Kidney (tissue), 14 donors: ENCODE measurements around the gene HOPX. TPM values are rescaled to one million over a fixed set of nuclear protein-coding genes. Genes with fewer than 3 reads are reported as not detected.

Source experiments
- DNase-seq, 5 donors: peaks; one replicate each; pipeline ENCODE4 v3.0.0-alpha.2; 2013 to 2020
- FAIRE-seq: peaks from 2 replicates; lab custom pipeline; 2012; peaks lifted over from hg19 to GRCh38; lab: Jason Lieb, UNC
- H3K27ac ChIP-seq, 2 donors: one replicate each; pipeline ENCODE4 v1.7.0; 2013; ENCODE audit warnings: low read depth in 2 of 2, low read length in 2 of 2, inconsistent platforms in 1 of 2
- H3K27me3 ChIP-seq: one replicate; pipeline ENCODE4 v1.7.1; 2013; ENCODE audit warnings: low read length, inconsistent platforms; ENCODE audit not compliant: control insufficient read depth, insufficient read depth
- H3K36me3 ChIP-seq, 3 donors: one replicate each; pipeline versions ENCODE4 v1.7.0 to v1.7.1; 2013; ENCODE audit warnings: low read length in 3 of 3, control low read depth in 1 of 3, inconsistent platforms in 1 of 3; ENCODE audit not compliant: insufficient read depth in 3 of 3, control insufficient read depth in 2 of 3
- H3K4me1 ChIP-seq, 3 donors: one replicate each; pipeline versions ENCODE4 v1.7.0 to v1.7.1; 2013; ENCODE audit warnings: low read length in 3 of 3, inconsistent platforms in 1 of 3, low read depth in 1 of 3; ENCODE audit not compliant: control insufficient read depth in 2 of 3, insufficient read depth in 2 of 3
- H3K4me3 ChIP-seq, 3 donors: one replicate each; pipeline versions ENCODE4 v1.7.0 to v1.8.1; 2013; ENCODE audit warnings: low read length in 3 of 3, control low read depth in 1 of 3, inconsistent platforms in 1 of 3
- H3K9ac ChIP-seq, 3 donors: one replicate each; pipeline versions ENCODE4 v1.7.0 to v1.7.1; 2013; ENCODE audit warnings: low read length in 3 of 3, control low read depth in 1 of 3, inconsistent platforms in 1 of 3
- H3K9me3 ChIP-seq, 3 donors: one replicate each; pipeline versions ENCODE4 v1.7.0 to v1.7.1; 2013; ENCODE audit warnings: low read length in 3 of 3, control low read depth in 1 of 3, inconsistent platforms in 1 of 3; ENCODE audit not compliant: control insufficient read depth in 2 of 3, insufficient read depth in 1 of 3
- intact Hi-C: fragments of 100-400 bp; cut with DNase I; formaldehyde crosslinking; loops from one replicate; pipeline ENCODE4 v1.11.1; 2022
- polyA plus RNA-seq: library from polyadenylated mRNA; stranded (reverse); fragments of 350-450 nt; fragmentation: Illumina TruSeq; extraction: RNeasy Lipid Tissue Mini Kit (QIAGEN cat#74804); gene quantifications from one replicate; pipeline ENCODE4 v1.2.3, GENCODE V29; 2014; ENCODE audit warnings: low read depth, low replicate concordance; ENCODE audit not compliant: insufficient read depth
- total RNA-seq: library from RNA; stranded (reverse); fragmentation: NEBNext Ultra II Directional; extraction: Animal tissue kit (Norgen Biotek cat#: 25700); gene quantifications from one replicate; pipeline ENCODE4 v1.2.1, GENCODE V29; 2021
- TF ChIP-seq, protein P1 (sequence below): IDR thresholded peaks from 3 replicates; pipeline ENCODE4 v1.5.1; 2012; ENCODE audit warnings: mild to moderate bottlenecking, moderate library complexity, borderline replicate concordance; ENCODE audit not compliant: insufficient read depth; ENCODE audit errors: extremely low read depth
- donor health status: control.
- donor health status: control.
- donor health status: control.
- donor health status: control.
- donor health status: control.
- donor health status: DM: yes; HTN: yes; CAD: no.
- donor health status: Normal renal cell carcinoma (clear cell type).

Gene HOPX
- total and polyA plus RNA-seq, 2 donors from 2014 or later, result 8.9 to 17.6 TPM

- intact Hi-C loops, result no loop called here
- no peak overlapping the region for H3K4me3 ChIP-seq
- DNase-seq, result no peak
- no peaks in the 10 kb centered on the region for H3K4me1 ChIP-seq
- H3K27me3 ChIP-seq, result no peaks in the 10 kb centered on the region
- no peak overlapping the region for H3K27ac ChIP-seq
- no peaks in the 10 kb centered on the region for H3K9me3 ChIP-seq
- H3K9ac ChIP-seq, result no peak overlapping the region
- TF ChIP-seq, protein P1, sequence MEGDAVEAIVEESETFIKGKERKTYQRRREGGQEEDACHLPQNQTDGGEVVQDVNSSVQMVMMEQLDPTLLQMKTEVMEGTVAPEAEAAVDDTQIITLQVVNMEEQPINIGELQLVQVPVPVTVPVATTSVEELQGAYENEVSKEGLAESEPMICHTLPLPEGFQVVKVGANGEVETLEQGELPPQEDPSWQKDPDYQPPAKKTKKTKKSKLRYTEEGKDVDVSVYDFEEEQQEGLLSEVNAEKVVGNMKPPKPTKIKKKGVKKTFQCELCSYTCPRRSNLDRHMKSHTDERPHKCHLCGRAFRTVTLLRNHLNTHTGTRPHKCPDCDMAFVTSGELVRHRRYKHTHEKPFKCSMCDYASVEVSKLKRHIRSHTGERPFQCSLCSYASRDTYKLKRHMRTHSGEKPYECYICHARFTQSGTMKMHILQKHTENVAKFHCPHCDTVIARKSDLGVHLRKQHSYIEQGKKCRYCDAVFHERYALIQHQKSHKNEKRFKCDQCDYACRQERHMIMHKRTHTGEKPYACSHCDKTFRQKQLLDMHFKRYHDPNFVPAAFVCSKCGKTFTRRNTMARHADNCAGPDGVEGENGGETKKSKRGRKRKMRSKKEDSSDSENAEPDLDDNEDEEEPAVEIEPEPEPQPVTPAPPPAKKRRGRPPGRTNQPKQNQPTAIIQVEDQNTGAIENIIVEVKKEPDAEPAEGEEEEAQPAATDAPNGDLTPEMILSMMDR, result no peak
- no peak for FAIRE-seq
- H3K36me3 ChIP-seq, result no peaks in the 10 kb centered on the region
Observed at GRCh38 chr4:56689201-56689969, 8.3 kb upstream of the HOPX start.

GRCh38 chr4:56688094-56688647 lies 7.1 kb upstream of the HOPX start:
- H3K4me3 ChIP-seq, result no peak overlapping the region
- FAIRE-seq, result no peak
- H3K9me3 ChIP-seq, result no peaks in the 10 kb centered on the region
- intact Hi-C loops, result no loop called here
- no peak overlapping the region for H3K27ac ChIP-seq
- no peaks in the 10 kb centered on the region for H3K4me1 ChIP-seq
- no peak overlapping the region for H3K9ac ChIP-seq
- no peaks in the 10 kb centered on the region for H3K36me3 ChIP-seq
- H3K27me3 ChIP-seq, result no peaks in the 10 kb centered on the region
- DNase-seq, result no peak
- TF ChIP-seq, protein P1, result no peak

DNA sequence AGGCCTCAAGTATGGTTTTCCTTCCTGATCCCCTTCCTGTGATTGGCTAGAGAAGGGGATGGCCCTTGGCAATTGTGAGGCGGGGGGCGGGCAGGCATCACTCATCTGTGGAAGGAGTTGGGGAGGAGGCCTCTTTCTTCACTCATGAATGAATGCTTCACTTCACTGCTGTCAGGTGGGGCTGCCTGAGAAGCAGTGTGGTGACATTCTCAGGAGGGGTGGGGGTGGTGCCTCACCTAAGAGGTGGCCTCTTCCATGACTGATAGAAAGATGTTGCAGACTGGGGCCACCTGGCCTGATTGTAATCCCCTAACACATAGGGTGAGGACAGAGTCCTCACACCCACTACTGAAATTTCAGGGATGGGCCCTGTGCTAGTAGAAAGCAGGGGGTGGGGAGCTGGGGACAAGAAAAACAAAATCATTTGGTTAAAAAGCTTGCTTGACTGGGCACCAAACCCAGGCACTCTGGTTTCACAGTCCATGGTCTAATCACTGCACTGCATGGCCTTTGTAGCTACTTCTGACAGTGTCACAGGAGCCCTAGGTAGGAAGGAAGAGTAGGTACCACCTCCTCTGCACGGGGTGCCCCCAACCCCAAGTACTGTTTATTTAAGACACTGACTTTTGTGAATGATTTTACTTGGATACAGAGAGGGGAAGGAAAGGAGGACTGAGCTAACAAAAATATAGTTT lies 5.6 kb upstream of the HOPX start:
- DNase-seq, result no peak
- H3K9me3 ChIP-seq, result no peaks in the 10 kb centered on the region
- TF ChIP-seq, protein P1, result no peak
- no peak for FAIRE-seq
- intact Hi-C loops, result no loop called here
- no peaks in the 10 kb centered on the region for H3K36me3 ChIP-seq
- H3K27me3 ChIP-seq, result no peaks in the 10 kb centered on the region
- no peak overlapping the region for H3K9ac ChIP-seq
- H3K4me3 ChIP-seq, result no peak overlapping the region
- H3K27ac ChIP-seq, result no peak overlapping the region
- H3K4me1 ChIP-seq, result no peaks in the 10 kb centered on the region
